ENCODE measurements around the gene MAPRE3. TPM values are rescaled to one million over a fixed set of nuclear protein-coding genes. Genes with fewer than 3 reads are reported as not detected.

The MAPRE3 gene
- total and polyA plus RNA-seq, 2 donors (not counting 1 experiment from before 2014, with no cell fraction given), result 7.9 to 13.9 TPM

DNA sequence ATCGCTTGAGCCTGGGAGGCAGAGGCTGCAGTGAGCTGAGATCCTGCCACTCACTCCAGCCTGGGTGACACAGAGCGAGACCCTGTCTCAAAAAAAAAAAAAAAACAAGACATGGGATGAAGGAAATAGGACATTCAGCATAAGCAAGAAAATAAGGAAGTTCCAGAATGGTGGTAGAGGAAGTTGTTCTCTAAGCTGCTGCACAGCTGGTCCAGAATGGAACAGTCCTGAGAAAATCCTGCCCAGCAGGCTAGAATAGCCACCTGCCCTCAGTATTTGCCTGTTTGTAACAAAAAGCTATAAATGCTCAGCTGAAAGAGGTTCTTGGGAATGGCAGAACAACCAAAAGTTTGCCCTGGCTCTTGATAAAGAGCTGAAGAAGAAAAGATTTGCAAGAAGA is 11.1 kb upstream of the MAPRE3 start:
- H3K4me2 ChIP-seq (ENCODE audit: extremely low read depth, insufficient read depth, low read length), result no peak overlapping the region
- TF ChIP-seq, protein P1, sequence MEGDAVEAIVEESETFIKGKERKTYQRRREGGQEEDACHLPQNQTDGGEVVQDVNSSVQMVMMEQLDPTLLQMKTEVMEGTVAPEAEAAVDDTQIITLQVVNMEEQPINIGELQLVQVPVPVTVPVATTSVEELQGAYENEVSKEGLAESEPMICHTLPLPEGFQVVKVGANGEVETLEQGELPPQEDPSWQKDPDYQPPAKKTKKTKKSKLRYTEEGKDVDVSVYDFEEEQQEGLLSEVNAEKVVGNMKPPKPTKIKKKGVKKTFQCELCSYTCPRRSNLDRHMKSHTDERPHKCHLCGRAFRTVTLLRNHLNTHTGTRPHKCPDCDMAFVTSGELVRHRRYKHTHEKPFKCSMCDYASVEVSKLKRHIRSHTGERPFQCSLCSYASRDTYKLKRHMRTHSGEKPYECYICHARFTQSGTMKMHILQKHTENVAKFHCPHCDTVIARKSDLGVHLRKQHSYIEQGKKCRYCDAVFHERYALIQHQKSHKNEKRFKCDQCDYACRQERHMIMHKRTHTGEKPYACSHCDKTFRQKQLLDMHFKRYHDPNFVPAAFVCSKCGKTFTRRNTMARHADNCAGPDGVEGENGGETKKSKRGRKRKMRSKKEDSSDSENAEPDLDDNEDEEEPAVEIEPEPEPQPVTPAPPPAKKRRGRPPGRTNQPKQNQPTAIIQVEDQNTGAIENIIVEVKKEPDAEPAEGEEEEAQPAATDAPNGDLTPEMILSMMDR (conservative IDR thresholded peaks at IDR 0.05 in 1 of 2, IDR thresholded peaks at IDR 0.05 in 1 of 2; ENCODE audit: low read depth in 1 of 2, low read length in 2 of 2), result no peak
- no peak for TF ChIP-seq EZH2 (IDR thresholded peaks at IDR 0.05; ENCODE audit: low read length, missing control alignments)
- no peak overlapping the region for H3K9ac ChIP-seq (ENCODE audit: insufficient read depth, low read length)
- no peak overlapping the region for H3K4me3 ChIP-seq (replicated peaks in 1 of 4; ENCODE audit: control extremely low read depth in 1 of 4, insufficient read depth in 1 of 4, low read depth in 3 of 4, low read length in 4 of 4)
- no peaks in the 10 kb centered on the region for H4K20me1 ChIP-seq (ENCODE audit: control insufficient read depth, extremely low read depth, insufficient read depth, low read length)
- no peak overlapping the region for H3K27ac ChIP-seq (ENCODE audit: insufficient read depth, low read length)
- peaks cover 23% of the 10 kb centered on the region for H3K27me3 ChIP-seq (ENCODE audit: control insufficient read depth, insufficient read depth, low read length)
- DNase-seq (ENCODE audit: low read depth in 2 of 2), result no peak
- H3K9me3 ChIP-seq (ENCODE audit: control insufficient read depth, insufficient read depth, low read depth, low read length), result no peaks in the 10 kb centered on the region
- no peaks in the 10 kb centered on the region for H3K4me1 ChIP-seq (ENCODE audit: control insufficient read depth, extremely low read depth, insufficient read depth, low read length)
- H2AFZ ChIP-seq (ENCODE audit: low read length), result no peak overlapping the region
- H3K36me3 ChIP-seq (ENCODE audit: control insufficient read depth, insufficient read depth, low read length), result no peaks in the 10 kb centered on the region
- H3K79me2 ChIP-seq (ENCODE audit: control insufficient read depth, insufficient read depth, low read length), result no peaks in the 10 kb centered on the region

DNA sequence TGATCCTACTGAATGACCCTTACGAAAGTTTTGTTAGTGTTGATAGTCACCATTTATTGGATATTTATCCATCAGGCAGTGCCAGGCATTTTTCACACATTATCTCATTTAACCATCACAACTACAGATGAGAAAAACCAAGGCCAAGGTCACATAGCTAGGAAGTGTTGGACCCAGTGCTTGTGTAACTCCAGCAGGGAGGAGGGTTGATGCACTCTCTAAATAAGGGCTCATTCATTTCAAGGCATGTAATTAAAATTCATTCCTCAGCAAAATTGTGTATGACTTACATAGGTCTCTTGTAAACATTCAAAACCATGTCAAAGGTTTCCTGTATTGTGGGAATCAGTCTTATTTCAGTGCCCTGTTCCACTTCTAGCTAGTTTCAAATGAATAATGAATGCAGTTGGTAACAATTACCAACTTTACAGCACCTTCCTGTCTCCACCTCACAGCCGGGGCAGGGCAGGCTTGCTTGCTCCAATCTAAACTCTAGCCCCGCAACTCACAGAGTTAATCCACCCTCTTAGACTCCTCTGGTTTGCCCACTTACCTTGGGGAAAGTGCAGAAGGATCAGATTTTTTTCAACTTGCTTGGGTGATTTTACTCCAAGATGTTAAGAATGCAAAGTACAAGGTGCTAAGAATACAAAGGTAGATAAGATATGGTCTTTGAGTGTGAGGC is 5.8 kb upstream of the MAPRE3 start:
- no peak overlapping the region for H3K4me2 ChIP-seq (ENCODE audit: extremely low read depth, insufficient read depth, low read length)
- peaks cover 22% of the 10 kb centered on the region for H3K27me3 ChIP-seq (ENCODE audit: control insufficient read depth, insufficient read depth, low read length)
- H2AFZ ChIP-seq (ENCODE audit: low read length), result no peak overlapping the region
- no peaks in the 10 kb centered on the region for H3K79me2 ChIP-seq (ENCODE audit: control insufficient read depth, insufficient read depth, low read length)
- no peaks in the 10 kb centered on the region for H4K20me1 ChIP-seq (ENCODE audit: control insufficient read depth, extremely low read depth, insufficient read depth, low read length)
- no peaks in the 10 kb centered on the region for H3K36me3 ChIP-seq (ENCODE audit: control insufficient read depth, insufficient read depth, low read length)
- peak in 1 of 2 donors; percentile 65 for DNase-seq (ENCODE audit: low read depth in 2 of 2)
- TF ChIP-seq, protein P1 (conservative IDR thresholded peaks at IDR 0.05 in 1 of 2, IDR thresholded peaks at IDR 0.05 in 1 of 2; ENCODE audit: low read depth in 1 of 2, low read length in 2 of 2), result no peak
- TF ChIP-seq EZH2 (IDR thresholded peaks at IDR 0.05; ENCODE audit: low read length, missing control alignments), result no peak
- no peak overlapping the region for H3K9ac ChIP-seq (ENCODE audit: insufficient read depth, low read length)
- H3K4me1 ChIP-seq (ENCODE audit: control insufficient read depth, extremely low read depth, insufficient read depth, low read length), result no peaks in the 10 kb centered on the region
- H3K4me3 ChIP-seq (replicated peaks in 1 of 4; ENCODE audit: control extremely low read depth in 1 of 4, insufficient read depth in 1 of 4, low read depth in 3 of 4, low read length in 4 of 4), result no peak overlapping the region
- H3K27ac ChIP-seq (ENCODE audit: insufficient read depth, low read length), result no peak overlapping the region
- H3K9me3 ChIP-seq (ENCODE audit: control insufficient read depth, insufficient read depth, low read depth, low read length), result no peaks in the 10 kb centered on the region

DNA sequence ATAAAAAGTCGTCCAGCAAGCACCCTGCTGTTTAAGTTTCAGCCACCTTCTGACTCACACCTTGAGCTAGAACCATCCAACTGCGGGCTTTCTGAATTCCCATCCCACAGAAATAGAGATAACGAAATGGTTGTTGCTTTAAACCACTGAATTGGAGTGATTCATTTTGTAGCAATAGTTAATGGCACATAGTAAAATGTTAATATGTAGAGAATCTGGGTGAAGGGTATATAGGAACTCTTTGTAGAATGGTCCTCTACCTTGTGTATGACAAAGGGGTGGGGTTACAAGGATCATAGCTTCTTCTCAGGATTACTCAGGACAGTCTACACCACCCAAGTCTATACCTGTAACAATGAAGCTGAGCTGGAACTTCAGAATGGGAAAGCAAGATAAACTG is 2.4 kb upstream of the MAPRE3 start:
- peaks cover 6% of the 10 kb centered on the region for H3K4me1 ChIP-seq (ENCODE audit: control insufficient read depth, extremely low read depth, insufficient read depth, low read length)
- TF ChIP-seq EZH2 (IDR thresholded peaks at IDR 0.05; ENCODE audit: low read length, missing control alignments), result no peak
- TF ChIP-seq, protein P1 (conservative IDR thresholded peaks at IDR 0.05 in 1 of 2, IDR thresholded peaks at IDR 0.05 in 1 of 2; ENCODE audit: low read depth in 1 of 2, low read length in 2 of 2), result no peak
- no peaks in the 10 kb centered on the region for H3K9me3 ChIP-seq (ENCODE audit: control insufficient read depth, insufficient read depth, low read depth, low read length)
- no peaks in the 10 kb centered on the region for H4K20me1 ChIP-seq (ENCODE audit: control insufficient read depth, extremely low read depth, insufficient read depth, low read length)
- no peaks in the 10 kb centered on the region for H3K79me2 ChIP-seq (ENCODE audit: control insufficient read depth, insufficient read depth, low read length)
- peak in 1 of 2 donors; percentile 83 for DNase-seq (ENCODE audit: low read depth in 2 of 2)
- H3K4me2 ChIP-seq (ENCODE audit: extremely low read depth, insufficient read depth, low read length), result no peak overlapping the region
- H3K36me3 ChIP-seq (ENCODE audit: control insufficient read depth, insufficient read depth, low read length), result no peaks in the 10 kb centered on the region
- H3K4me3 ChIP-seq (replicated peaks in 1 of 4; ENCODE audit: control extremely low read depth in 1 of 4, insufficient read depth in 1 of 4, low read depth in 3 of 4, low read length in 4 of 4), result no peak overlapping the region
- H3K27me3 ChIP-seq (ENCODE audit: control insufficient read depth, insufficient read depth, low read length), result peaks cover 17% of the 10 kb centered on the region
- no peak overlapping the region for H2AFZ ChIP-seq (ENCODE audit: low read length)
- no peak overlapping the region for H3K27ac ChIP-seq (ENCODE audit: insufficient read depth, low read length)
- no peak overlapping the region for H3K9ac ChIP-seq (ENCODE audit: insufficient read depth, low read length)

Measured in fibroblast of lung (primary cell).